Measurements from ENCODE around the gene NFATC2. TPM values are rescaled to one million over a fixed set of nuclear protein-coding genes. Genes with fewer than 3 reads are reported as not detected.

NFATC2 gene
- total RNA-seq, 2 experiments from 2014 or later, result 15.7 to 17.4 TPM

GRCh38 chr20:51363378-51363777 is 179.1 kb downstream of the NFATC2 start:
- no peak for DNase-seq
- intact Hi-C loops (cut with micrococcal nuclease), result no loop called here
- H3K27me3 Mint-ChIP-seq (ENCODE audit: low read depth), result no peaks in the 10 kb centered on the region
- H3K4me3 Mint-ChIP-seq, result no peak overlapping the region
- H3K9me3 Mint-ChIP-seq, result peaks cover 2% of the 10 kb centered on the region
- no peak overlapping the region for H3K27ac Mint-ChIP-seq
- H3K36me3 Mint-ChIP-seq (ENCODE audit: low read depth), result no peaks in the 10 kb centered on the region
- CTCF ChIA-PET, result no interaction called here
- H3K4me1 Mint-ChIP-seq (ENCODE audit: low read depth), result no peaks in the 10 kb centered on the region

DNA sequence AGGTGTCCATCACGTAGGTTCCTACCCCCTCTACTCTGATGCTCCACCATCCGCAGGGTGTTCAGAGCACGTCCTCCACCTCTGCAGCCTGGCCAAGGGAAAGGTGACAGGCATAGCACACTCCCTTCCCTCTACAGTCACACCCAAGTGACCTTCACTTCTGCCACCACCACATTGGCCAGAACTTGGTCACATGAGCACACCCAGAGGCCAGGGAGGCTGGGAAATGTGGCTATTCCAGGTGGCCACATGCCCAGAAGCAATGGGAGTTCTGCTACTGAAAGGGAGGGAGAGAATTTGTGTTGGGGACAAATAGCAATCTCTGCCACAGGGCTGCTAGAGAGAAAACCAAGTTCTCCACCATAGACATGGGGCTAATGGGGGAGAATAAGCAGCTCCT is 180.3 kb downstream of the NFATC2 start:
- intact Hi-C loops (cut with micrococcal nuclease), result no loop called here
- no peak for DNase-seq
- Mint-ChIP-seq H3K36me3 (ENCODE audit: low read depth) (no peaks in the 10 kb centered on the region), H3K4me3 (no peak overlapping the region), H3K27me3 (ENCODE audit: low read depth) (no peaks in the 10 kb centered on the region), H3K4me1 (ENCODE audit: low read depth) (no peaks in the 10 kb centered on the region), H3K27ac (no peak overlapping the region), H3K9me3 (peaks cover 2% of the 10 kb centered on the region)
- CTCF ChIA-PET, result interaction anchor here (0.6 kb wide), 1 partner anchor 612 kb away, joined by 7 read pairs; no protein-coding TSS in a partner anchor

DNA sequence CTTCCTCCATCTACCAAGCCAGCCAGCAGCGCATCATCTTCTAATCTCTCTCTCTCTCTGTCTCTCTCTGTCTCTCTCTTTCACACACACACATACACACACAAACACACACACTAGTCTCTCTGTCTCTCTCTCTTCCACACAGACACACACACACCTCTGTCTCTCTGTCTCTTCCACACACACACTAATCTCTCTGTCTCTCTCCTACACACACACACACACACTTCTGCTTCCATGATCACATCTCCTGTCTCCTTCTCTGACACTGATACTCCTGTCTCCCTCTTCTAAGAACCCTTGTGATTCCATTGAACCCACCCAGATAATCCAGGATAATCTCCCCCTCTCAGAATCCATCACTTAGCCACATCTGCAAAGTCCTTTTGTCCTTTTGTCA is 181.3 kb downstream of the NFATC2 start:
- Mint-ChIP-seq H3K27me3 (ENCODE audit: low read depth) (no peaks in the 10 kb centered on the region), H3K4me1 (ENCODE audit: low read depth) (no peaks in the 10 kb centered on the region), H3K9me3 (peaks cover 2% of the 10 kb centered on the region), H3K36me3 (ENCODE audit: low read depth) (no peaks in the 10 kb centered on the region), H3K27ac (no peak overlapping the region), H3K4me3 (no peak overlapping the region)
- intact Hi-C loops (cut with micrococcal nuclease), result no loop called here
- no peak for DNase-seq
- CTCF ChIA-PET, result no interaction called here

DNA sequence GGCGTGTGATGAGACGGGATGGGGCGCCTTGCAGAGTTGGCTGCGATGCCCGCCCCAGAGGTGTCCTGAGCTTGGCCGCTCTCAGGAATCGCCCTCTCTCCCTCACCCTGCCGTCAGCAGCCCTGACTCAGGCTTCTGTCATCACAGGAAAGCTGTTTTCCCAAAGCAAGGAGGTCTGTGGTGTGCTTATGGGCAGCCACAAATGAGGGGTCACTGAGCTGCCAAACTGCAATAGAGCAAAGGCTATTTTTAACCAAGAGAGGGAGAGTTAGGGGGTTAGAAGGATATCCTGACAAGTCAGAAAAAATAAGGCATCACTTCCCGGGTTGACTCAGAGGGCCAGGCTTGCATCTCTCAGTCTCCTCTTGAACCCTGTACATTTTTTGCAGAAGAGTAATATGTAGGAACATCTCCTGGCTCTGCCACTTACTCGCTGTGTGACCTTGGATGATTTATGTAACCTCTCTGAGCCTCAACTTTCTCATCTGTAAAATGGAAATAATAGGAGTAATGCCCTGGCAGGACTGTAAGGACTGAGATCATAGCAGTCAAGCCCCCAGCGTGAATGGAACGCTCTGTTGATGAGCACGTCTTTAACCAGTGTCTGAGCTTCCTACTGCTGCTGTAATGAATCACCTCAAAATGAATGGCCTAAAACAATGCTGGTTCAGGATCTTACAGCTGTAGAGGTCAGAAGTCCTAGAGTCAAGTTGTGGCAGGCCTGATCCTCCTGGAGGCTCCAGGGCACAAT is 181.9 kb downstream of the NFATC2 start:
- intact Hi-C loops (cut with micrococcal nuclease), result no loop called here
- Mint-ChIP-seq H3K9me3 (peaks cover 2% of the 10 kb centered on the region), H3K36me3 (ENCODE audit: low read depth) (no peaks in the 10 kb centered on the region), H3K27ac (no peak overlapping the region), H3K27me3 (ENCODE audit: low read depth) (no peaks in the 10 kb centered on the region), H3K4me1 (ENCODE audit: low read depth) (no peaks in the 10 kb centered on the region), H3K4me3 (no peak overlapping the region)
- CTCF ChIA-PET, result interaction anchor here (0.6 kb wide), 1 partner anchor 365 kb away, joined by 3 read pairs; no protein-coding TSS in a partner anchor
- no peak for DNase-seq

DNA sequence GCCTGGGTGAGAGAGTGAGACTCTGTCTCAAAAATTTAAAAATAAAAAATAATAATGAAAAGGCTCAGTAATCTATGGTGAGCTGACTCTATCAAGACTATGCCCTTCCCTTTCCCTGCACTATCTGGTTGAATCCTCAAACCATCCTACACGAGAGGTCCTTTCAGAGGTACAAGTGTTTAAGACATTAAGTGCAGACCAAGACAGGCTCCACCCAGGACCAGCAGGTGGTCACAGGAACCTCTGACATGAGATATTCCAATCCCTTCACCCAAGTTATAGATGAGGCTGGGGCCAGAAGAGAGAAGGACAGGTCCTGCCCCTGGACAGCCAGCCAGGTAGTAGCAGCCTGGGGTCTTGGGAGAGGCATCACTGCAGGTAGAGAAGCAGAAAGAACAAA is 182.6 kb downstream of the NFATC2 start:
- H3K4me1 Mint-ChIP-seq (ENCODE audit: low read depth), result no peaks in the 10 kb centered on the region
- H3K9me3 Mint-ChIP-seq, result peaks cover 2% of the 10 kb centered on the region
- H3K36me3 Mint-ChIP-seq (ENCODE audit: low read depth), result no peaks in the 10 kb centered on the region
- DNase-seq, result no peak
- H3K4me3 Mint-ChIP-seq, result no peak overlapping the region
- CTCF ChIA-PET, result interaction anchor here (0.6 to 0.7 kb wide), 2 partner anchors 40 to 364 kb away, joined by 3 to 4 read pairs; no protein-coding TSS in a partner anchor
- H3K27ac Mint-ChIP-seq, result no peak overlapping the region
- intact Hi-C loops (cut with micrococcal nuclease), result no loop called here
- no peaks in the 10 kb centered on the region for H3K27me3 Mint-ChIP-seq (ENCODE audit: low read depth)

DNA sequence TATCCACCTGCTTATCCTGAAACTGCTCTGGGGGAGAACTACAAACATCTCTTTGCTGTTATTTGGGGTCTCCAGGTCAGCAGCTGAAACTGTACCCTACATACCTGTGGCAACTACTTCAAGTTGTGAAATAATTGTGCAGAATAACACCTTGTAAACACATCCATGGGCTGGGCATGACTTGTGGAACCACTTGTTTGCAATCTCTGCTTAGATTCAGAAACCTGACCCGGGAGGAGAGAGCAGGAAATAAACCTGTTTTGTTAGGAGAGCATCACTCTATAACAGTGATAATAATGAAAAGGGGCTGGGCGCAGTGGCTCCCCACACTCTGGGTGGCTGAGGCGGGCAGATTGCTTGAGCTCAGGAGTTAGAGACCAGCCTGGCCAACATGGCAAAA is 183.1 kb downstream of the NFATC2 start:
- no peak overlapping the region for H3K27ac Mint-ChIP-seq
- CTCF ChIA-PET, result interaction anchor here (0.7 kb wide), 1 partner anchor 41 kb away, joined by 4 read pairs; no protein-coding TSS in a partner anchor
- H3K4me3 Mint-ChIP-seq, result no peak overlapping the region
- intact Hi-C loops (cut with micrococcal nuclease), result no loop called here
- H3K9me3 Mint-ChIP-seq, result peaks cover 2% of the 10 kb centered on the region
- no peaks in the 10 kb centered on the region for H3K27me3 Mint-ChIP-seq (ENCODE audit: low read depth)
- no peaks in the 10 kb centered on the region for H3K4me1 Mint-ChIP-seq (ENCODE audit: low read depth)
- no peaks in the 10 kb centered on the region for H3K36me3 Mint-ChIP-seq (ENCODE audit: low read depth)
- DNase-seq, result no peak

GRCh38 chr20:51358032-51358724 is 184.3 kb downstream of the NFATC2 start:
- Mint-ChIP-seq H3K27me3 (ENCODE audit: low read depth) (no peaks in the 10 kb centered on the region), H3K36me3 (ENCODE audit: low read depth) (no peaks in the 10 kb centered on the region), H3K4me1 (ENCODE audit: low read depth) (no peaks in the 10 kb centered on the region), H3K27ac (no peak overlapping the region), H3K4me3 (no peak overlapping the region), H3K9me3 (no peaks in the 10 kb centered on the region)
- CTCF ChIA-PET, result interaction anchor here (1.1 kb wide), 1 partner anchor 770 kb away, joined by 4 read pairs; no protein-coding TSS in a partner anchor
- no peak for DNase-seq
- intact Hi-C loops (cut with micrococcal nuclease), result no loop called here

GRCh38 chr20:51357543-51357942 is 185.0 kb downstream of the NFATC2 start:
- intact Hi-C loops (cut with micrococcal nuclease), result no loop called here
- Mint-ChIP-seq H3K4me3 (no peak overlapping the region), H3K9me3 (no peaks in the 10 kb centered on the region), H3K27me3 (ENCODE audit: low read depth) (no peaks in the 10 kb centered on the region), H3K27ac (no peak overlapping the region), H3K36me3 (ENCODE audit: low read depth) (no peaks in the 10 kb centered on the region), H3K4me1 (ENCODE audit: low read depth) (no peaks in the 10 kb centered on the region)
- CTCF ChIA-PET, result interaction anchor here (1.4 kb wide), 1 partner anchor 370 kb away, joined by 3 read pairs; no protein-coding TSS in a partner anchor
- DNase-seq, result no peak

- no peaks in the 10 kb centered on the region for H3K36me3 Mint-ChIP-seq (ENCODE audit: low read depth)
- H3K27me3 Mint-ChIP-seq (ENCODE audit: low read depth), result no peaks in the 10 kb centered on the region
- intact Hi-C loops (cut with micrococcal nuclease), result no loop called here
- CTCF ChIA-PET, result interaction anchor here (1.4 kb wide), 1 partner anchor 370 kb away, joined by 3 read pairs; no protein-coding TSS in a partner anchor
- H3K9me3 Mint-ChIP-seq, result no peaks in the 10 kb centered on the region
- no peak overlapping the region for H3K27ac Mint-ChIP-seq
- no peaks in the 10 kb centered on the region for H3K4me1 Mint-ChIP-seq (ENCODE audit: low read depth)
- H3K4me3 Mint-ChIP-seq, result no peak overlapping the region
- DNase-seq, result no peak
These were observed 185.6 kb downstream of the NFATC2 start for GRCh38 chr20:51356871-51357270.

- Mint-ChIP-seq H3K9me3 (no peaks in the 10 kb centered on the region), H3K4me3 (no peak overlapping the region), H3K27ac (no peak overlapping the region), H3K36me3 (ENCODE audit: low read depth) (no peaks in the 10 kb centered on the region), H3K4me1 (ENCODE audit: low read depth) (no peaks in the 10 kb centered on the region), H3K27me3 (ENCODE audit: low read depth) (no peaks in the 10 kb centered on the region)
- peak; percentile 22 for DNase-seq
- CTCF ChIA-PET, result interaction anchor here (0.6 to 0.9 kb wide), 2 partner anchors 29 to 274 kb away, joined by 3 to 4 read pairs; no protein-coding TSS in a partner anchor
- intact Hi-C loops (cut with micrococcal nuclease), result no loop called here
These were observed 187.7 kb downstream of the NFATC2 start for GRCh38 chr20:51354769-51355319.

- intact Hi-C loops (cut with micrococcal nuclease), result no loop called here
- Mint-ChIP-seq H3K4me3 (no peak overlapping the region), H3K4me1 (ENCODE audit: low read depth) (no peaks in the 10 kb centered on the region), H3K36me3 (ENCODE audit: low read depth) (no peaks in the 10 kb centered on the region), H3K27ac (no peak overlapping the region), H3K9me3 (no peaks in the 10 kb centered on the region), H3K27me3 (ENCODE audit: low read depth) (no peaks in the 10 kb centered on the region)
- CTCF ChIA-PET, result interaction anchor here (0.6 to 1.2 kb wide), 3 partner anchors 28 to 274 kb away, joined by 3 to 6 read pairs (median 4); no protein-coding TSS in a partner anchor
- no peak for DNase-seq
These were observed 188.2 kb downstream of the NFATC2 start for GRCh38 chr20:51354191-51354768.

DNA sequence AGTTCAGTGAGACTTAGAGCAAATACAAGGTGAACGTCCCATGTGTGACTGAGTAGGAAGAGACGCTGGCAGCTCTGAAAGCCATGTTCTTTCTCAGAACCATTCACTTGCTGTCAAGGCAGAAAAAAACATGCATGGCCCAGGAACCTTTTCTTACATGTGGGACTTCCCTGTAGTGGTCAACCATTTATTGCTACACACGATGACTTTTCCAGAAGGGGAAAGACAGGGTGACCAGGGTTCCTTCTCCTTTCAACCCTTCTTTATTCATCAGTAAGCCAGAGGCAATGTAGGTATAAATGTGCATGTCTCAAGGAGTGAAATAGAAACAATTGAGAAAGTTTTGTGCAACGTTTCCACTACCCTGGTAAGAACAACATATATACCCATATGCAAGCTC is 189.0 kb downstream of the NFATC2 start:
- CTCF ChIA-PET, result interaction anchor here (0.7 to 1.2 kb wide), 2 partner anchors 241 to 337 kb away, joined by 5 to 6 read pairs; no protein-coding TSS in a partner anchor
- no peaks in the 10 kb centered on the region for H3K27me3 Mint-ChIP-seq (ENCODE audit: low read depth)
- DNase-seq, result no peak
- H3K36me3 Mint-ChIP-seq (ENCODE audit: low read depth), result no peaks in the 10 kb centered on the region
- no peak overlapping the region for H3K4me3 Mint-ChIP-seq
- no peaks in the 10 kb centered on the region for H3K9me3 Mint-ChIP-seq
- intact Hi-C loops (cut with micrococcal nuclease), result no loop called here
- H3K27ac Mint-ChIP-seq, result no peak overlapping the region
- no peaks in the 10 kb centered on the region for H3K4me1 Mint-ChIP-seq (ENCODE audit: low read depth)
